Thyroid gland (tissue), 4 donors: ENCODE results near the gene NCAPD2.

Source experiments
- POLR2A ChIP-seq, 2 donors: fragments of 450-650 bp; IDR thresholded peaks; one replicate each; pipeline ENCODE4 v1.6.1; 2017; ENCODE audit warnings: antibody characterized with exemption in 2 of 2, mild to moderate bottlenecking in 2 of 2, moderate library complexity in 1 of 2
- TF ChIP-seq, protein P1 (sequence below), 6 experiments: fragments of 200-600 bp in 3 of 6; fragments of 450-650 bp in 3 of 6; sonication (generic) in 3 of 6; IDR thresholded peaks; one replicate each; pipeline ENCODE4 v1.5.1; 2016 to 2019; ENCODE audit warnings: antibody characterized with exemption in 6 of 6, mild to moderate bottlenecking in 2 of 6, inconsistent platforms in 1 of 6, moderate library complexity in 1 of 6

DNA sequence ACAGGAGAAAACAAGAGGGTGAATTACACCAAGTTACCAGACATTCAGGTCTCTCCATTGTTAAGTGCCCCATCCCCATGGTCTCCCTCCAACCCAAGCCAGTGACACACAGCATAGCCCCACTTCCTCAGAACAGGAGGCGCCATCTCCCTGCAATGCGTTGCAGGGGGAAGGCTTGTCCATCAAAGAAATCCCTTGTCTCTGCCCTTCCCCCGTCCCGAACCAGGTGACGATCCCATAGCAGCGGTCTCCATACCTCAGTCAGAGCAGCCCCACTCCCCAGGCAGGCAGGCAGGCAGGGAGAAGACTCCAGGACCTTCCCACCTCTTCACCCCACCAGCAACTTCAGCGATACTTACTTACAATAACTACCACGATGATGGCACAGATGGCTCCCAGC, 29.4 kb upstream of the NCAPD2 start:
- TF ChIP-seq, protein P1, sequence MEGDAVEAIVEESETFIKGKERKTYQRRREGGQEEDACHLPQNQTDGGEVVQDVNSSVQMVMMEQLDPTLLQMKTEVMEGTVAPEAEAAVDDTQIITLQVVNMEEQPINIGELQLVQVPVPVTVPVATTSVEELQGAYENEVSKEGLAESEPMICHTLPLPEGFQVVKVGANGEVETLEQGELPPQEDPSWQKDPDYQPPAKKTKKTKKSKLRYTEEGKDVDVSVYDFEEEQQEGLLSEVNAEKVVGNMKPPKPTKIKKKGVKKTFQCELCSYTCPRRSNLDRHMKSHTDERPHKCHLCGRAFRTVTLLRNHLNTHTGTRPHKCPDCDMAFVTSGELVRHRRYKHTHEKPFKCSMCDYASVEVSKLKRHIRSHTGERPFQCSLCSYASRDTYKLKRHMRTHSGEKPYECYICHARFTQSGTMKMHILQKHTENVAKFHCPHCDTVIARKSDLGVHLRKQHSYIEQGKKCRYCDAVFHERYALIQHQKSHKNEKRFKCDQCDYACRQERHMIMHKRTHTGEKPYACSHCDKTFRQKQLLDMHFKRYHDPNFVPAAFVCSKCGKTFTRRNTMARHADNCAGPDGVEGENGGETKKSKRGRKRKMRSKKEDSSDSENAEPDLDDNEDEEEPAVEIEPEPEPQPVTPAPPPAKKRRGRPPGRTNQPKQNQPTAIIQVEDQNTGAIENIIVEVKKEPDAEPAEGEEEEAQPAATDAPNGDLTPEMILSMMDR (IDR thresholded peaks at IDR 0.05): no peak
- no peak for TF ChIP-seq POLR2A (IDR thresholded peaks at IDR 0.05)
